SK-N-SH (cell line): ENCODE measurements around the gene APOD.
"Not testable (repeated sequence)": the region's sequence is repeated elsewhere in the genome, so short reads cannot be mapped to it uniquely, and the experiment has no call there.

Source experiments
- CTCF ChIP-seq: fragments of 200-600 bp; sonication (generic); IDR thresholded peaks from 2 replicates; pipeline ENCODE4 v1.6.1; 2017; ENCODE audit warnings: antibody characterized with exemption, mild to moderate bottlenecking, moderate library complexity
- GABPA ChIP-seq: IDR thresholded peaks from 2 replicates; pipeline ENCODE4 v1.4.0; 2012; ENCODE audit warnings: low read depth, mild to moderate bottlenecking
- JUND ChIP-seq: IDR thresholded peaks from 2 replicates; pipeline ENCODE4 v1.4.0; 2012
- MXI1 ChIP-seq: IDR thresholded peaks from 2 replicates; pipeline ENCODE4 v1.6.1; 2012; ENCODE audit warnings: mild to moderate bottlenecking, low read depth, low read length, improper control_type of control experiment
- TF ChIP-seq, protein P1 (sequence below): IDR thresholded peaks from 2 replicates; pipeline ENCODE4 v1.4.0; 2012; ENCODE audit warnings: low read depth

DNA sequence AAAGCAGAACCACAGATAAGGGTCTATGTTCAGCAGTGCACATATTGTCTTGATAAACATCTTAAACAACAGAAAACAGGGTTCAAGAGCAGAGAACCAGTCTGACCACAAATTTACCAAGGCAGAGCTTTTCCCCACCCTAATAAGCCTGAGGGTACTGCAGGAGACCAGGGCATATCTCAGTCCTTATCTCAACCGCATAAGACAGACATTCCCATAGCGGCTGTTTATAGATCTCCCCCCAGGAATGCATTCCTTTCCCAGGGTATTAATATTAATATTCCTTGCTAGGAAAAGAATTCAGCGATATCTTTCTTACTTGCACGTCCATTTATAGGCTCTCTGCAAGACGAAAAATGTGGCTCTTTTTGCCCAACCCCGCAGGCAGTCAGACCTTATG is 6.1 kb upstream of the APOD start:
- not testable (repeated sequence) for TF ChIP-seq CTCF, JUND, MXI1, GABPA
- TF ChIP-seq, protein P1, sequence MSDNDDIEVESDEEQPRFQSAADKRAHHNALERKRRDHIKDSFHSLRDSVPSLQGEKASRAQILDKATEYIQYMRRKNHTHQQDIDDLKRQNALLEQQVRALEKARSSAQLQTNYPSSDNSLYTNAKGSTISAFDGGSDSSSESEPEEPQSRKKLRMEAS = not testable (repeated sequence)
